ENCODE measurements around the gene ARL4D. TPM values are rescaled to one million over a fixed set of nuclear protein-coding genes. Genes with fewer than 3 reads are reported as not detected.

Gene ARL4D
- total and polyA plus RNA-seq, 2 donors (not counting 3 experiments of a cell fraction or from before 2014, with no cell fraction given): 3.8 to 4.1 TPM

GRCh38 chr17:43382776-43383175 lies 16.0 kb upstream of the ARL4D start:
- no peak overlapping the region for H3K4me2 ChIP-seq (ENCODE audit: insufficient read depth, low read length)
- no peaks in the 10 kb centered on the region for H3K79me2 ChIP-seq (ENCODE audit: control insufficient read depth, insufficient read depth, low read length)
- intact Hi-C loops (cut with micrococcal nuclease) (no loop called here), dilution Hi-C loops (cut with MboI; ENCODE audit: extremely low pct_ligation_motif_present, low sequenced_read_pairs) (no loop called here)
- H3K36me3 ChIP-seq (ENCODE audit: control insufficient read depth in 2 of 2, extremely low read depth in 1 of 2, insufficient read depth in 2 of 2, low read length in 2 of 2): no peaks in the 10 kb centered on the region
- no peak for TF ChIP-seq FOS (IDR thresholded peaks at IDR 0.05; ENCODE audit: borderline replicate concordance, insufficient read depth, low read length)
- no peak for TF ChIP-seq MYC (IDR thresholded peaks at IDR 0.05; ENCODE audit: low read depth, low read length)
- TF ChIP-seq JUN (IDR thresholded peaks at IDR 0.05; ENCODE audit: borderline replicate concordance, insufficient read depth, insufficient read length, low read depth): no peak
- TF ChIP-seq EZH2 (IDR thresholded peaks at IDR 0.05; ENCODE audit: borderline replicate concordance, low read depth, low read length, severe bottlenecking): no peak
- no peak for TF ChIP-seq CTCF (IDR thresholded peaks at IDR 0.05; ENCODE audit: extremely low read depth in 1 of 2, insufficient read depth in 1 of 2, low read depth in 1 of 2, low read length in 2 of 2)
- TF ChIP-seq, protein P1, sequence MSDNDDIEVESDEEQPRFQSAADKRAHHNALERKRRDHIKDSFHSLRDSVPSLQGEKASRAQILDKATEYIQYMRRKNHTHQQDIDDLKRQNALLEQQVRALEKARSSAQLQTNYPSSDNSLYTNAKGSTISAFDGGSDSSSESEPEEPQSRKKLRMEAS (IDR thresholded peaks at IDR 0.05; ENCODE audit: insufficient read depth, insufficient read length): no peak
- no peak for TF ChIP-seq POLR2A (IDR thresholded peaks at IDR 0.05; ENCODE audit: low read depth, low read length)
- no peak for TF ChIP-seq GATA2 (IDR thresholded peaks at IDR 0.05; ENCODE audit: insufficient read depth, insufficient read length, low read depth, low read length)
- TF ChIP-seq POLR2AphosphoS5 (IDR thresholded peaks at IDR 0.05; ENCODE audit: insufficient read depth, low read depth, low read length): no peak
- DNase-seq (ENCODE audit: low read depth, low spot score) (no peak), FAIRE-seq (no peak)
- no TSS peak for BruUV-seq (replicated peaks)
- no peak overlapping the region for H3K27ac ChIP-seq (ENCODE audit: insufficient read depth, low read depth, low read length)
- no peak overlapping the region for H2AFZ ChIP-seq (ENCODE audit: low read depth, low read length)
- CTCF ChIA-PET: no interaction called here
- no peaks in the 10 kb centered on the region for H3K9me1 ChIP-seq (replicated peaks; ENCODE audit: control insufficient read depth, extremely low read depth, insufficient read depth, low read length)
- H3K9me3 ChIP-seq (replicated peaks; ENCODE audit: control insufficient read depth, insufficient read depth, low read length): no peaks in the 10 kb centered on the region
- peaks cover 2 to 6% of the 10 kb centered on the region in 2 experiments for H3K27me3 ChIP-seq (ENCODE audit: control insufficient read depth in 2 of 2, insufficient read depth in 2 of 2, low read length in 2 of 2)
- no peaks in the 10 kb centered on the region for H3K4me1 ChIP-seq (ENCODE audit: control insufficient read depth, extremely low read depth, insufficient read depth, low read length)
- no peak overlapping the region for H3K9ac ChIP-seq (replicated peaks; ENCODE audit: extremely low read depth, insufficient read depth, low read length)
- POLR2A ChIA-PET: no interaction called here
- H3K4me3 ChIP-seq (replicated peaks in 1 of 3; ENCODE audit: insufficient read depth in 1 of 3, low read depth in 1 of 3, low read length in 3 of 3): no peak overlapping the region
- no peaks in the 10 kb centered on the region for H4K20me1 ChIP-seq (replicated peaks; ENCODE audit: control insufficient read depth, extremely low read depth, insufficient read depth, low read length)

All from endothelial cell of umbilical vein (primary cell).